ENCODE results near the gene GRHL1. TPM values are rescaled to one million over a fixed set of nuclear protein-coding genes. Genes with fewer than 3 reads are reported as not detected.

GRHL1 gene
- total and polyA plus RNA-seq, 9 donors: 0.18 to 2.4 (median 0.63) TPM; not detected in 1

DNA sequence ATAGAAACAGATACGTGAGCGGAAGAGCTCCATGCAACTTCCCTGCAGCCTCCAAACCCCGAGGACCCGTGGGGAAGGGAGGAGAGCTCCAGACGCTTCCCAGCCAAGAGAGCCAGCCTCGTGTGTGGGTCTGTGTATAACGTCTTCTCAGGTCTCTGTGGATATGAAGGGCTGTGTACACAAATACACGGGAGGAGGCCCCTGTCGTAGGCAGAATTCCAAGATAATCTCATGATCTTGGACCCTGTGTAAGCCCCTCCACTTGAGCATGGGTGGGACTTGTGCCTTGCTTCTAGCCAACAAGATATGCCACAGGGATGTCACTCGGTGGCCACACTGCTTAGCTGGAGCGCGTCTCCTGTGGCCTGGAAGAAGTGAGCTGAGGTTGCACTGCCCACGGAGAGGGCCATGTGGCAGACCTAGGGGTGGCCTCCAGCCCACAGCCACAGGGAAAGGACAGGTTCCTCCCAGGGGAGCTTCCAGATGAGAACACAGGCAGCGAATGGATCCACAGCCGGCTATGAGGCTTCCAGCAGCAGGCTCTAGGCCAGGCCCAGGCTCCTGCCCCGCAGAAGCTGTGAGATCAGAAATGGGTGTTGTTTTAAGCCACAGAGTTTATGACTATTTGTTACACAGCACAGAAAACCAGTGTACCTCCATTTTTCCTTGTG lies 76.3 kb downstream of the GRHL1 start:
- TF ChIP-seq POLR2A (IDR thresholded peaks at IDR 0.05) (no peak), EP300 (IDR thresholded peaks at IDR 0.05) (no peak)
- TF ChIP-seq, protein P1, sequence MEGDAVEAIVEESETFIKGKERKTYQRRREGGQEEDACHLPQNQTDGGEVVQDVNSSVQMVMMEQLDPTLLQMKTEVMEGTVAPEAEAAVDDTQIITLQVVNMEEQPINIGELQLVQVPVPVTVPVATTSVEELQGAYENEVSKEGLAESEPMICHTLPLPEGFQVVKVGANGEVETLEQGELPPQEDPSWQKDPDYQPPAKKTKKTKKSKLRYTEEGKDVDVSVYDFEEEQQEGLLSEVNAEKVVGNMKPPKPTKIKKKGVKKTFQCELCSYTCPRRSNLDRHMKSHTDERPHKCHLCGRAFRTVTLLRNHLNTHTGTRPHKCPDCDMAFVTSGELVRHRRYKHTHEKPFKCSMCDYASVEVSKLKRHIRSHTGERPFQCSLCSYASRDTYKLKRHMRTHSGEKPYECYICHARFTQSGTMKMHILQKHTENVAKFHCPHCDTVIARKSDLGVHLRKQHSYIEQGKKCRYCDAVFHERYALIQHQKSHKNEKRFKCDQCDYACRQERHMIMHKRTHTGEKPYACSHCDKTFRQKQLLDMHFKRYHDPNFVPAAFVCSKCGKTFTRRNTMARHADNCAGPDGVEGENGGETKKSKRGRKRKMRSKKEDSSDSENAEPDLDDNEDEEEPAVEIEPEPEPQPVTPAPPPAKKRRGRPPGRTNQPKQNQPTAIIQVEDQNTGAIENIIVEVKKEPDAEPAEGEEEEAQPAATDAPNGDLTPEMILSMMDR (IDR thresholded peaks at IDR 0.05): no peak
- no peaks in the 10 kb centered on the region for H3K9me3 ChIP-seq
- no peaks in the 10 kb centered on the region for H3K36me3 ChIP-seq
- no peak for DNase-seq
- H3K27ac ChIP-seq: no peak overlapping the region
- no peak overlapping the region for H3K4me3 ChIP-seq
- 90 to 93% (median 92%) methylated on average over 14 to 16 of the region's 16 CpGs for WGBS, 3 donors
- H3K4me1 ChIP-seq (ENCODE audit: insufficient read depth): no peaks in the 10 kb centered on the region
- no peaks in the 10 kb centered on the region for H3K27me3 ChIP-seq
- intact Hi-C loops (cut with DNase I): no loop called here

DNA sequence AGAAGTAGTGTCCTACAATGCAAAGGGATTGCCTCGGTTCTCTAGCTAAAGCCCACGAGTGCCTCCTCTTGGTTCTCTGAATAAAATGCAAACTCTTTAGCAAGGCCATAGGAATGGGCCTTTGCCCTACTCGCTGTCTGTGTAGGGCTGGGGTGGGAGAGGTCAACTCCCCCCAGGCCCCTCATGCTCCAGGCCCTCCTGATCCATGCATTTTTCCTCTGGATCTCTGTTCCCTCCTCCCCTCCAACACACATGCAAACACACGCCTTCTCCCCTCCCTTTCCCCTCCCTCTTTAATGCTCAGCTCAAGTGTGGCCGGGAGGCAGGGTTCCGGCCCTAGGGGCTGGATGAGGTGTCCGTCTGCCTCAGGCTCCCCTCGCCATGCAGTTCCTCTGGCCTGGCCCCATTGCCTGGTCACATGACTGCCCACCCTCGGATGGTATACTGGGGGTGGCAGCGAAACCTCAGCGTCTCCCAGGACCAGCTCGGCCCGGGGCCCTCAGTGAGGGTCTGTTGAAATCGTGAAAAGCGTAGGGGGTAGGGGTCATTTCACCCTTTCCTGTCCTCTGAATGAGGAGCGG lies 77.0 kb downstream of the GRHL1 start:
- Histone ChIP-seq H3K4me3 (no peak overlapping the region), H3K27me3 (no peaks in the 10 kb centered on the region), H3K36me3 (no peaks in the 10 kb centered on the region), H3K9me3 (no peaks in the 10 kb centered on the region), H3K4me1 (ENCODE audit: insufficient read depth) (no peaks in the 10 kb centered on the region), H3K27ac (no peak overlapping the region)
- TF ChIP-seq, protein P1 (IDR thresholded peaks at IDR 0.05): no peak
- TF ChIP-seq POLR2A (IDR thresholded peaks at IDR 0.05) (no peak), EP300 (IDR thresholded peaks at IDR 0.05) (no peak)
- intact Hi-C loops (cut with DNase I): no loop called here
- no peak for DNase-seq
- 86 to 90% (median 90%) methylated on average over 16 of the region's 16 CpGs for WGBS, 3 donors

DNA sequence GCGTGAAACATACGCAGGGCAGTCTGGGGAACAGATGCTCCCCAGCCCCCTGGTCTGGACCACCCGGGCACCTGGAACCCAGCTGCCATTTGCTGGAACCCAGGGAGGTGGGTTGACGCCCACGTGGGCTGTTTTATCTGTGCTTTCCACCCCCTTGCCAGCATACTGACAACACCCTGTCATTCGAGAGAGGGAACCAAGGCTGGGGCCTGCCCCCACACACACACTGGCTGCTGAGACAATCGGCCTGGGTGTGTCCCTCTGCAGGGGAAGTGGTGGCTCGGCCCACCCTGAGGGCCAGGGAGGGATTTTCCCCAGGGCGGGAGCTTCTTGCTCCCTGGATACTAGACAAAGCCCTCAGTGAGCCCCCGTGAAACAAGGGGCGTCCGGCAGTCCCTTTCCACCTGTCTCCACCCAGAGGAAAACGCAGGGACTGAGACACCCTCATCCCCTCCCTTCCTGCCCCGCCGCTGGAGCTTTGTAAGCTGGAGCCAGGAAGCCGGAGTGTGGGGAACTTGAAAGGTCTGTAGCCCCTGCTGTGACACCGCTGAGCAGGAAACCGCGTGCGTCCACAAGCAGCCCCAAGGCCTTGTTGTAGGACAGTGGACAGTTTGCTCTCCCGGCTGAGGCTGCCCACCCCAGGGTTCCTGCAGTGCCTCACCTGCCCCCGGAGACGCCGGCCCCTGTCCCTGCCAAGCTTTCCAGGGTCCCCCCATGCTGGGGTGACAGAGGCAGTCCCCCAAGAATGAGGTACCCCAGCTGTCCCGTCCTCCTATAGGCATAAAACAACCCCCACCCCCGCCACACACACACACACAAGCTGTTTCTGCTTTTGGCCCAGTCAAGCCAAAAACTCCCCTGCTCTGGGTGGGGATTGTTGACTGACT lies 77.7 kb downstream of the GRHL1 start:
- intact Hi-C loops (cut with DNase I): no loop called here

DNA sequence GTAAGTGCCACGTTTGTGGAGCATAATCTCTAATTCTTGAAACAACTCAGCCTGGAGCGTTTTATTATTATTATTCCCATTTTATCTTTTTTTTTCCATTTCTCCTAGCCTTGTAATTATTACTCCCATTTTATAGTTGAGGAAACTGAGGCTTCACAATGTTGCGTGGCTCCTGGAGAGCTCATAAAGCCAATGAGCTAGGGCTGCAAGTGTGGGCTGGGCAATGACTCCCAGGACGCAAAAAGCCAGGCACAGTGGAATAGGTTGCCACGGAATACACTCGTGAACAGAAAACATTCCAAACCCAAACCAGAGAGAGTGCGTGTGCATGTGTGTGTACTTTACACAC lies 78.4 kb downstream of the GRHL1 start:
- H3K27ac ChIP-seq: no peak overlapping the region

More for the DNA sequence above, 77.7 kb downstream of the GRHL1 start:
- no peaks in the 10 kb centered on the region for H3K36me3 ChIP-seq
- H3K27me3 ChIP-seq: no peaks in the 10 kb centered on the region
- H3K9me3 ChIP-seq: no peaks in the 10 kb centered on the region
- DNase-seq: no peak
- H3K27ac ChIP-seq: no peak overlapping the region
- 61 to 67% (median 62%) methylated on average over 26 of the region's 26 CpGs for WGBS, 3 donors
- no peak overlapping the region for H3K4me3 ChIP-seq
- TF ChIP-seq, protein P1 (IDR thresholded peaks at IDR 0.05): no peak
- TF ChIP-seq POLR2A (IDR thresholded peaks at IDR 0.05) (no peak), EP300 (IDR thresholded peaks at IDR 0.05) (no peak)
- H3K4me1 ChIP-seq (ENCODE audit: insufficient read depth): no peaks in the 10 kb centered on the region

More for the DNA sequence above, 78.4 kb downstream of the GRHL1 start:
- Histone ChIP-seq H3K36me3 (no peaks in the 10 kb centered on the region), H3K27me3 (no peaks in the 10 kb centered on the region), H3K4me3 (no peak overlapping the region), H3K9me3 (no peaks in the 10 kb centered on the region), H3K4me1 (ENCODE audit: insufficient read depth) (no peaks in the 10 kb centered on the region)
- DNase-seq: no peak
- 69 to 72% (median 70%) methylated on average over 7 of the region's 7 CpGs for WGBS, 3 donors
- intact Hi-C loops (cut with DNase I): no loop called here
- TF ChIP-seq EP300 (IDR thresholded peaks at IDR 0.05) (no peak), POLR2A (IDR thresholded peaks at IDR 0.05) (no peak)
- TF ChIP-seq, protein P1 (IDR thresholded peaks at IDR 0.05): no peak

Measured in ovary (tissue), 9 donors.